OCI-LY7 (cell line): ENCODE data around the gene TCTA. TPM values are rescaled to one million over a fixed set of nuclear protein-coding genes. Genes with fewer than 3 reads are reported as not detected.

Experiments used
- BruUV-seq: library from RNA; stranded (reverse); fragments of 400-500 nt; replicated peaks from 2 replicates; lab custom pipeline; 2021; lab: Mats Ljungman, UMichigan
- CTCF ChIA-PET: fragments of 300-600 bp; sonication (Branson Sonifier 250); formaldehyde crosslinking; loops from one replicate; lab custom pipeline; 2022; ENCODE audit warnings: antibody characterized with exemption; ENCODE audit not compliant: unreplicated experiment; lab: Charles Lee
- POLR2A ChIA-PET: fragments of 300-600 bp; sonication (Branson Sonifier 250); formaldehyde crosslinking; loops from one replicate; lab custom pipeline; 2022; ENCODE audit warnings: antibody characterized with exemption; lab: Charles Lee
- DNase-seq: peaks from one replicate; pipeline ENCODE4 v3.0.0-alpha.2; 2015; ENCODE audit warnings: low spot score
- H2AFZ ChIP-seq: fragments of 200-600 bp; sonication (generic), shearing (Covaris generic); 2 replicates; pipeline ENCODE4 v1.6.1; 2014; ENCODE audit warnings: mild to moderate bottlenecking, antibody characterized with exemption, low read length, moderate library complexity
- H3K27ac ChIP-seq: fragments of 200-600 bp; sonication (generic); 2 replicates; pipeline ENCODE4 v1.5.1; 2014; ENCODE audit warnings: mixed run types, low read depth, mild to moderate bottlenecking, moderate library complexity, low read length, inconsistent platforms; ENCODE audit not compliant: poor library complexity, severe bottlenecking
- H3K36me3 ChIP-seq: fragments of 200-600 bp; sonication (generic); 2 replicates; pipeline ENCODE4 v1.6.1; 2014; ENCODE audit warnings: mild to moderate bottlenecking, antibody characterized with exemption, low read length, moderate library complexity, mixed read lengths; ENCODE audit not compliant: insufficient read depth
- H3K4me1 ChIP-seq: fragments of 200-600 bp; sonication (generic); 2 replicates; pipeline ENCODE4 v1.5.1; 2014; ENCODE audit warnings: mild to moderate bottlenecking, low read length; ENCODE audit not compliant: insufficient read depth, poor library complexity, severe bottlenecking
- H3K4me2 ChIP-seq: fragments of 200-600 bp; sonication (generic); 2 replicates; pipeline ENCODE4 v1.6.1; 2014; ENCODE audit warnings: mild to moderate bottlenecking, low read length
- H3K4me3 ChIP-seq: fragments of 200-600 bp; sonication (generic); 2 replicates; pipeline ENCODE4 v1.5.1; 2014; ENCODE audit warnings: mild to moderate bottlenecking, low read depth, low read length; ENCODE audit not compliant: poor library complexity, severe bottlenecking
- H3K79me2 ChIP-seq: fragments of 200-600 bp; sonication (generic); 2 replicates; pipeline ENCODE4 v1.6.1; 2016; ENCODE audit warnings: low read depth, mild to moderate bottlenecking, low read length, moderate library complexity, mixed read lengths; ENCODE audit not compliant: insufficient read depth
- H3K9me2 ChIP-seq: fragments of 200-600 bp; sonication (generic); 2 replicates; pipeline ENCODE4 v1.6.1; 2016; ENCODE audit warnings: mild to moderate bottlenecking, low read length, mixed read lengths; ENCODE audit not compliant: insufficient read depth
- H3K9me3 ChIP-seq: fragments of 200-600 bp; sonication (generic); 2 replicates; pipeline ENCODE4 v1.6.1; 2014; ENCODE audit warnings: mild to moderate bottlenecking, mixed run types, low read length, mixed read lengths
- H4K20me1 ChIP-seq: fragments of 200-600 bp; sonication (generic); 2 replicates; pipeline ENCODE4 v1.6.1; 2014; ENCODE audit warnings: mild to moderate bottlenecking, antibody characterized with exemption, low read length, moderate library complexity, mixed read lengths; ENCODE audit not compliant: insufficient read depth
- EZH2phosphoT487 ChIP-seq: fragments of 200-600 bp; sonication (generic); IDR thresholded peaks from 2 replicates; pipeline ENCODE4 v1.6.1; 2018; ENCODE audit warnings: low read depth, borderline replicate concordance, mild to moderate bottlenecking, mixed run types, antibody characterized with exemption, low read length, moderate library complexity, mixed read lengths
- intact Hi-C: fragments of 100-400 bp; cut with micrococcal nuclease; formaldehyde crosslinking; loops from one replicate; pipeline ENCODE4 v1.10.0; 2022; ENCODE audit not compliant: unreplicated experiment
- total RNA-seq, 2 experiments: library from RNA; depleted of rRNA in 1 of 2; stranded (reverse); fragments of >200 nt in 1 of 2; shearing (Covaris generic) in 1 of 2; gene quantifications; 2 replicates each; pipeline ENCODE4 v1.2.3, GENCODE V29; 2014 to 2022
- TF ChIP-seq, protein P1 (sequence below): fragments of 200-600 bp; sonication (generic); conservative IDR thresholded peaks from 2 replicates; pipeline ENCODE4 v1.5.1; 2014; ENCODE audit warnings: mild to moderate bottlenecking, antibody characterized with exemption, low read length, moderate library complexity, mixed read lengths

The TCTA gene
- total RNA-seq, 2 experiments from 2014 or later = 17.9 to 37.7 TPM

DNA sequence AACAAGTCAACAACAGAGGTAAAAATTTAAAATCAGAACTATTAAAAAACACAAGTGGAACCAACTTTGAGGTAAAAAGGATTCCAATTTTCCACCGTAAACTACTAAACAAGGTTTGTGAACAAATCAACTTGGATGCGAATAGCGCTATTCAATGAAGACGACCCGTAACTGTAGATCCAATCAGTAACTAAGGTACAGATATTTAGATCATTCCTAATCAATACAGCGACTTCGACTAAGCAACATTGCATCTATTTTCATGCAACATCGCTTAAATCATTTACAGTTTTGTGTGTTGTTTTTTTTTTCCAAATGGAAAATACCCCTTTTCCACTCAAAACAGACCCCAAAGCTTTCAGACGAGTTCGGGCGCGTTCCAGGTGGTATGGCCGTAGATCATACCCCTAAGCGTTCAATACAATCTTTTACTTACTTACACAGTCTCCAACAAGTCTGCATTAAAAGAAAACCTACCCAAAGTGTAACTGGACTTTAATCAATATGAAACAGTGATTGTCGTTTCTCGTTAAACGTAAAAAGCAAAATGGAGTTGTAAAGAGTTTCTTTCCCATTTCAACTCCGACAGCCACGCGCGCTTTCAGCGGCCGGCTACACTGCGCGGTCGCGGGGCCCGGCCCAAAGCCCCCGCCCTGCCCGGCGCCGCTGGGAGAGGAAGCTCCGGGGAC is 1.2 kb upstream of the TCTA start:
- Histone ChIP-seq H3K4me3 (peak overlapping the region; percentile 91), H4K20me1 (peaks cover 32% of the 10 kb centered on the region), H3K9me2 (no peaks in the 10 kb centered on the region), H3K4me2 (peak overlapping the region; percentile 86), H3K4me1 (peaks cover 59% of the 10 kb centered on the region), H3K79me2 (peaks cover 74% of the 10 kb centered on the region), H3K36me3 (peaks cover 39% of the 10 kb centered on the region), H2AFZ (no peak overlapping the region), H3K9me3 (no peaks in the 10 kb centered on the region), H3K27ac (peak overlapping the region; percentile 79)
- CTCF ChIA-PET = interaction anchor here (0.6 kb wide), 1 partner anchor 52 kb away, joined by 3 read pairs; no protein-coding TSS in a partner anchor
- POLR2A ChIA-PET = interaction anchor here (1.2 to 2.7 kb wide), 5 partner anchors 22 to 71 kb away, joined by 5 to 16 read pairs (median 6); partner anchors contain the start of gene USP4
- no peak for DNase-seq
- TF ChIP-seq EZH2phosphoT487 = no peak
- TF ChIP-seq, protein P1, sequence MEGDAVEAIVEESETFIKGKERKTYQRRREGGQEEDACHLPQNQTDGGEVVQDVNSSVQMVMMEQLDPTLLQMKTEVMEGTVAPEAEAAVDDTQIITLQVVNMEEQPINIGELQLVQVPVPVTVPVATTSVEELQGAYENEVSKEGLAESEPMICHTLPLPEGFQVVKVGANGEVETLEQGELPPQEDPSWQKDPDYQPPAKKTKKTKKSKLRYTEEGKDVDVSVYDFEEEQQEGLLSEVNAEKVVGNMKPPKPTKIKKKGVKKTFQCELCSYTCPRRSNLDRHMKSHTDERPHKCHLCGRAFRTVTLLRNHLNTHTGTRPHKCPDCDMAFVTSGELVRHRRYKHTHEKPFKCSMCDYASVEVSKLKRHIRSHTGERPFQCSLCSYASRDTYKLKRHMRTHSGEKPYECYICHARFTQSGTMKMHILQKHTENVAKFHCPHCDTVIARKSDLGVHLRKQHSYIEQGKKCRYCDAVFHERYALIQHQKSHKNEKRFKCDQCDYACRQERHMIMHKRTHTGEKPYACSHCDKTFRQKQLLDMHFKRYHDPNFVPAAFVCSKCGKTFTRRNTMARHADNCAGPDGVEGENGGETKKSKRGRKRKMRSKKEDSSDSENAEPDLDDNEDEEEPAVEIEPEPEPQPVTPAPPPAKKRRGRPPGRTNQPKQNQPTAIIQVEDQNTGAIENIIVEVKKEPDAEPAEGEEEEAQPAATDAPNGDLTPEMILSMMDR = no peak
- intact Hi-C loops = loop anchor here (2.0 kb wide), 1 partner anchor 52 kb away; the partner anchor contains the start of gene GPX1
- no TSS peak for BruUV-seq

DNA sequence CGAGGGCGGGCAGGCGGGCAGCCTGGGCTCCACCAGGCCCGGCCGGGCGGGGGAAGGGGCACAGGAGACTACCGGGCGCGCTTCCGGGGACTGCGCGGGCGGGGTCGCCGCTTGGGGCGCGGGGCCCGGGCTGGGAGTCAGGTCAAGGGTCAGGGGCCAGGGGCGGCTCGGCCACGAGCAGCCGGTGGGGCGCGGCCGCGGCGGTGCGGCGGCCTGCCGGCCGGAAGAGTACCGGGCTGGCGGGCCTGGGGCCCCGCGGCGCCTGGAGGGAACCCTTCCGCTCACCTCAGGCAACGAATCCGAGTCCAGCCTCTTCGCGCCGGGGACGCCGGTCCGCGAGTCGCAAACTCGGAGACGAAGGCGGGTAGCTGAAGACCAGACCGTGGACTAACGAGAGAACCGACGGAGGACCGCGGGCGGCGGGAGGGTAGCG is 672 bp upstream of the TCTA start:
- intact Hi-C loops = loop anchor here (2.0 kb wide), 1 partner anchor 53 kb away; the partner anchor contains the start of gene GPX1
- H3K4me3 ChIP-seq = peak overlapping the region; percentile 91
- H3K9me3 ChIP-seq = no peaks in the 10 kb centered on the region
- peak; percentile 77 for DNase-seq
- POLR2A ChIA-PET = interaction anchor here (0.6 to 2.7 kb wide), 8 partner anchors 23 to 1395 kb away, joined by 3 to 16 read pairs (median 6); partner anchors contain the start of gene USP4
- H3K4me1 ChIP-seq = peaks cover 65% of the 10 kb centered on the region
- no TSS peak for BruUV-seq
- H3K36me3 ChIP-seq = peaks cover 33% of the 10 kb centered on the region
- H3K4me2 ChIP-seq = peak overlapping the region; percentile 86
- no peak overlapping the region for H2AFZ ChIP-seq
- peak overlapping the region; percentile 79 for H3K27ac ChIP-seq
- no peaks in the 10 kb centered on the region for H3K9me2 ChIP-seq
- peaks cover 68% of the 10 kb centered on the region for H3K79me2 ChIP-seq
- CTCF ChIA-PET = interaction anchor here (0.6 kb wide), 1 partner anchor 53 kb away, joined by 3 read pairs; no protein-coding TSS in a partner anchor
- TF ChIP-seq, protein P1 = no peak
- TF ChIP-seq EZH2phosphoT487 = no peak
- H4K20me1 ChIP-seq = peaks cover 27% of the 10 kb centered on the region
